Uterus (tissue), 2 donors: ENCODE data around the gene CD300H.

Experiments used
- CTCF ChIP-seq, 4 experiments: fragments of 200-600 bp in 2 of 4; fragments of 450-650 bp in 2 of 4; sonication (generic) in 2 of 4; IDR thresholded peaks; one replicate each; pipeline ENCODE4 v1.5.1; 2016 to 2019; ENCODE audit warnings: antibody characterized with exemption in 4 of 4, mild to moderate bottlenecking in 2 of 4, moderate library complexity in 1 of 4
- POLR2A ChIP-seq, 2 donors: fragments of 450-650 bp; IDR thresholded peaks; one replicate each; pipeline ENCODE4 v1.6.1; 2016; ENCODE audit warnings: antibody characterized with exemption in 2 of 2, mild to moderate bottlenecking in 1 of 2, moderate library complexity in 1 of 2

GRCh38 chr17:74591503-74591902 lies 24.2 kb upstream of the CD300H start:
- TF ChIP-seq POLR2A (IDR thresholded peaks at IDR 0.05) (no peak), CTCF (IDR thresholded peaks at IDR 0.05) (no peak)
